HG03378 (cell line): ENCODE results near the gene NTN1.
"Not testable (repeated sequence)": the region's sequence is repeated elsewhere in the genome, so short reads cannot be mapped to it uniquely, and the experiment has no call there.

Experiments
- ATAC-seq: cut with Tn5 transposase; IDR thresholded peaks from one replicate; pipeline ENCODE4 v1.9.1; 2021; ENCODE audit warnings: mild to moderate bottlenecking, moderate library complexity; ENCODE audit not compliant: unreplicated experiment

The NTN1 gene

DNA sequence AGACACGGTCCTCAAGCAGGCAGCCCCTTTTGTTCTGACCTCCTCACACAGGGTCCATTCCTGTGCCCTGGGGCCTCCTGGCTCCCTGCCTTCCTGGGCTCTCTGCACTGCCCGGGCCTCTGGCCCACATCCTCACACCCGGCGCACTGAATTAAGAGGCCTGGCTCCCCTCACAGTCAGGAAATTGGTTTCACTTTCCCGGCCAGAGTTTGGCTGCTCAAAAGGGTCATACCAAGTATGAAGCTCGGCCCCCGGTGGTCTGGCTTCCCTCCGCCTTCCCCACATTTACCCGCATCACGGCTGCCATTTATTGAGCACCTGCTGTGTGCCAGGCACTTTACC lies 220.0 kb downstream of the NTN1 start:
- ATAC-seq = no peak

GRCh38 chr17:9241774-9242496 lies 220.6 kb downstream of the NTN1 start:
- ATAC-seq = no peak

DNA sequence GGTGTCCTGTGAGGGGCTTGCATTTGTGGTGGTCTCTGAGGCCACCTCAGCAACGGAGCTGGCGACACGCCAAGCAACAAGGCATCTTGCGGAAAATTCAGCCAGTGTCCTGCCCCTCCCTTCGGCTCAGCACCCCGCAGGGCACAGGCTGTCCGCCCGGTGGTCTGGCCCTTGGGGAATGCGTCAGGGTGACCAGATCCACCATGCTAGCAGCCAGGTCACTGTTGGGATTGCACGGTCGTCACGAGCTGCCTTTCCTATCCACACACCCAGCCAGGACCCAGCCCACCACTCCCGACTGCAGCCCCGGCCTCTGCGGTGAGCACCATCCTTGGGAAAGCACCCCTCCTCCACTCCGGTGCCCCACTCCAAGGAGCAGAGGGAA lies 221.2 kb downstream of the NTN1 start:
- no peak for ATAC-seq

DNA sequence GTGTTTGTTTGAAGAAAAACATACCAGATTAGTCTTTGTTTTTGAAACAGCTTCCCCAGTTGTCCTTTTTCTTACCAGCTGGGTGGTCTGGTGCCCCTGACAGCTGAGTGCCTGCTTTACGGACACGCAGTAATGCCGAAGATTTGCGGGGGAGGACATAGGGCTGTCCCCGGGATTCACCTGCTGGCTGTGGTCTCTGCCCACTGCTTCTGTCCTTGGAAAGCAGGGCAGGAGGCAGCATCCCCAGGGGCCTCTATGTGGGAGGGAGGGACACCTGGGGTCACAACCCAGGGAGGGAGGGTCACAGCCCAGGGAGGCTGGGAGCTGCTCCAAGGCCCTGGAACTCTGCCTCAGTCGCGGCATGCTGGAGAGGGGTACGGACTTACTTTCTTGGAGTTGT lies 221.7 kb downstream of the NTN1 start:
- no peak for ATAC-seq

- ATAC-seq = no peak
Measured at GRCh38 chr17:9244066-9245052, 223.0 kb downstream of the NTN1 start.

- ATAC-seq = no peak
Measured at GRCh38 chr17:9247401-9247938, 226.2 kb downstream of the NTN1 start.

DNA sequence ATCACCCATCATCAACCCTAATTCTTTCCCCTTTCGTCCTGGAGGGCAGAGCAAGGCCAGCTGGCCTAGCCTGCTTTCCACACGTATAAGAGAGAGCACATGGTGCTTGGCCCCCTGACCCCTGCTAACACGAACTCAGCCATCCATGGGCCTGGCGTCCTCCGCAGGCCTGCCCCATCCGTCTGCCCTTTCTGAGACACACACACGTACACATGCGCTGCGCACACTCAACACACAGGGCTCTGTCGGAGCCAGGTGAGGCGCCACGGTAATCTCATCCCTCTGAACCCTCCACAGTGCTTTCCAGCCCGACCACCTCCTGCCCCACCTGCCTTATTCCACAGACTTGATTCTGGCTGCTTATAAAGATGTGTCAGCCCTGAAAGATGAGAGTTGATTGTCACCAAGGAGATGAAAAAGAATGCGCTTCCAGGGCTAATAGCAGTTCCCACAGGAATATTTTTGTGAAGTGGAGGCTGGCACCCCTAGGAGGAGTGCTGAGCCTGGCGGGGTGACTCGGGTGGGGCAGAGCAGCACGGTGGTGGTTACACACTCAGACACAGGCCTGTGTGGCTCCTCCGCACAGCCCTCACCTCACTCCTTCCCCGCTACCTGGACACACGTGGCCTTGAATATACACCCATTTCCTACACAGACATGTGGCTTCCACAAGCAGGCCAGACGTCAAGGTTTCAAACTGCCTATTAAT lies 228.1 kb downstream of the NTN1 start:
- ATAC-seq = no peak

- no peak for ATAC-seq
Measured at GRCh38 chr17:9251273-9251672, 230.0 kb downstream of the NTN1 start.

DNA sequence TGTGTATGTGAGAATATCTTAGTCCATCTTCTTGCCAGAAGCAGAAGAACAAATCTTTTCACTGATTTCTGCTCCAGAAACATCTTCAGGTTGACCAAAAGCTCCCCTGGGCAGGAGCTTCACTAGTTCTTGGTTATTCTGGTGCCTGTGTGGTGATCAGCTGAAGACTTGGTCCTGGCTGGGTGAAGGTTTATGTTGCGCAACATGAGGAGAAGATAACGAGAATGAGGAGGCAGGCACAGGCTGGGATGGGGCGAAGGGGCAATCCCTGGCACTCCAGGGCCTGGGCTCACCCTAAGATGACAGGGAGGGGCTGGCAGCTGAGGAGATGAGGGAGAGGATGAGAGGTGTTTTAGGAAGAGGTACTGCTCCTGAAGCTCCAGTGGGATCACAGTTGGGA lies 232.0 kb downstream of the NTN1 start:
- ATAC-seq = no peak

GRCh38 chr17:9254841-9255240 lies 233.5 kb downstream of the NTN1 start:
- ATAC-seq = no peak

DNA sequence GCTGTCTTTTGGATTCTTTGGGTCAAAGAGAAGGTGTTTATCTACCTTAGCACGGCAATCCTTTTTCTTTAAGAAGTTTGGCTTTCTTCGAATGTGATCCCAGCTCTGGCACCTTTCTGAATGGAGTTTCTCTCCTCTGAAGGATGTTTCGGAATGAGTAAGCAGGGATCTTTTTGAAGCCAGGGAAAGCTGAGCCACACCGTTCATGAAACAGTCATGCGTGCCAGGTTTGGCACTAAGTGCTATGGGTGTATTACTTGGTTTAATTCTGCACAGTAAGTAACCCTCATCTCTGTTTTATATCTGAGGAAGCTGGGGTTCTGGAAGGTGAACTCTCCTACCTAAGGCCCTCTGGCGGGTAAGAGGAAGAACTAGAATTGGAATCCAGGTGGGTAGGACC lies 234.5 kb downstream of the NTN1 start:
- ATAC-seq = no peak

DNA sequence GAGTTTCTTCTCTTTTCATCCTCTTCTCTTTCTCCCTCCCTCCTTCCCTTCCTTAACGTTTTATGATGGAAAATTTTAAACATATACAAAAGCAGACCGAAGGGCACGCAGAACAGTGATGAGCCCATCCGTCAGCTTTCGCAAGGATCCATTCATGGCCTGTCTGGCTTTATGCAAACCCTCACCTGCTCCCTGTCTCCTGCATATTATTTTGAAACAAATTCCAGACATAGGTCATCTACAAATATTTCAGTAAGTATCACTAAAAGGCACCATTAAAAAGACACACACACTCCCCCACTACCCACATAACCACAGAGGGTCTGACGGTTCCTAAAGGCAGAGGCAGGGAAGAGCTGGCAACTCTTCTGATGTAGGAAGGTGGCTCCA lies 235.0 kb downstream of the NTN1 start:
- no peak for ATAC-seq

- no peak for ATAC-seq
Measured at GRCh38 chr17:9256751-9257629, 235.7 kb downstream of the NTN1 start.

DNA sequence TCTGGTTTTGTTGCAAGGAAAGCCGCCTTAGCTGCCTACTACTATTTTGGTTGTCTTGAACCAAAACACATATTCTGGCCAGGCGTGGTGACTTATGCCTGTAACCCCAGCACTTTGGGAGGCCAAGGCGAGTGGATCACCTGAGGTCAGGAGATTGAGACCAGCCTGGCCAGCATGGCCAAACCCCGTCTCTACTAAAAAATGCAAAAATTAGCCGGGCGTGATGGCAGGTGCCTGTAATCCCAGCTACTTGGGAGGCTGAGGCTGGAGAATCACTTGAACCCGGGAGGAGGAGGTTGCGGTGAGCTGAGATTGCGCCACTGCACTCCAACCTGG lies 236.3 kb downstream of the NTN1 start:
- ATAC-seq = not testable (repeated sequence)

- ATAC-seq = no peak
Measured at GRCh38 chr17:9258115-9259015, 237.1 kb downstream of the NTN1 start.

DNA sequence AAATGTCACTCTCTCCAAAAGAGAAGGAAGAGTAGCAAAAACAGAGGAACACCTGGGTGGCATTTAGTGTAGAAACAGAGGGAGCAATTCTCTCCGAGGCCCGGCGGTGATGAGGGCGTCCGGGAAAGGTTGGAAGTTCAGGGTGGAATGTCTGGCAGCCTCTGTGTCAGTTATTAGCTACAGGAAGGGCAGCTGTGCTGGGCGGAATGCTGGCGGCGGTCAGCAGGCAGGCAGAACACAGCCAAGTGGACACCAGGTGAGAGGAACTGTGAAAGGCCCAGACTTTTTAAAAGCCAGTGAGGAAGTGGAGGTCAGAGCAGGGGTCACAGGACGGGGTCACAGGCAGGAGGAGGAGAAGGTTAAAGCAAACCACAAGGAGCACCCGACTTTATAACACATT lies 238.1 kb downstream of the NTN1 start:
- no peak for ATAC-seq

DNA sequence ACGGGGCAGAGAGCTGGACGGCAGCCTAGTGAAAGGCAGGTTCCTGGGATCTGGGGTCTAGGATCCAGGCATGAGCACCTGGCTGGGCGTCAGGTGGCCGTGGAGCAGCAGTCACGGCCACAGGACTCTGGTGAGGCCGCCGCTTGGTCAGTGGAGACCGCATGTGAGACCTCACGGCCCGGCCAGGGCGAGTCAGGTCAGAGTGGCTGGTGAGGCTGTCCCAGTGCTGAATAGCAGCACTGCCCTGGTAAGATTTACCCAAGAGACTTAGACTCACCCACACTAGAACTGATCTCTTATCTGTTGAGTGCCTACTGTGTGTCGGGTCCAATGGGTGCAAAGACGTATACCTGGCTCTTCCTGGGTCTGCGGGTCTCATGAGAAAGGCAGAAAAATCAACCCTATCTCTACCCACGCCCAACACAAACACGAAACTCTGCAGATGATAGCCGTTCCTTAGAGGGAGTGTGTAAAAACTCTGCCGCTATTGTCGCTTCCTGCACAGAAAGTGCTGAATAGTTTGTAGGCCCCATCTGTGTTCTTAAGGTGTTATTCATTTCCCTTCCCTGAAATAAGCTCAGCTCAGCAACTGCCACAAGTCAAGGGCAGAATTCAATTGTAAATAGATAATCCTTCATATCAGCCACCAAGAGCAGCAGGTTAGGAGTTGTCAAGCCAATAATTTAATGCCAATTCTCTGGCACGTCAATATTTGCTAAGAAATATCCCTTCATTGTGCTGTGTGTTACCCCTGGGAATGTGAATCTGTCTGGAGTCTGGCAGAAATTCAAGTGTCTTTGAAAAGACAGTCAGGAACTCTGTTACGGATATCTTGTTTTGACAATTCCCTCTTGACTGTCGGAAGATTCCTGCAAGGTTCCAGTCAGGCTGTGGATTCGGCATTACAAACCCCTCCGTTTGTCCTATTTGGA lies 240.0 kb downstream of the NTN1 start:
- ATAC-seq = no peak

DNA sequence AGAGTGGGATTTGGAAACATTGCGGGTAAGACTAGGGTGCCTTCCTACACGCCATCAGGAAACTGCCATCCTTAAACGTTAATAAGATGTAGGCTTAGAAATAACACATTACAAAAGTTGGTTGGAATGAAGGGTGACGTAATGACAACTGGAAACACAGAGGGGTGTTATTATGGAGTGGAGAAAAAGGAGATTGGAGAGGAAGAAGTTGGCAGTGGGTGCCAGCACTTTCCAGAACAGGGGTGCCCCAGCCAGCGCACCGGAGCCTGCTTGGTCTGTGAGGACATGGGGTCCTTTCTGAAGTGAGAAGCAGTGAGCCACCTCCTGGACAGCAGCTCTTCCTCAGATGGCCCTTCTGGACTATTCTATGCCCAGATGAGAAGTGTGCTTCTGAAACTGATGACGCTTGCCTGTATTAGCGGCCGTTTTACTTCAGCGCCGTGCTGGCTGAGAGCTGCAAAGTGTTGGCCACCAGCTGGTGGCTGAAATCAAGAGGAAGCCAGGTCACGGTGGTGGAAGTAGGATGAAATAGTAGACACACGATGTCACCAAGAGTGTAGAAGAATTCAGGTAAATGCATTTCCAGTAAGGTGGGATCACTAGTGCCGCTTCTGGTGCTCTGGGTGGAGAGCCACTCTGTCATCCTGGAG lies 244.8 kb downstream of the NTN1 start:
- ATAC-seq = no peak
